ENCODE measurements around the gene CMTM1. TPM values are rescaled to one million over a fixed set of nuclear protein-coding genes. Genes with fewer than 3 reads are reported as not detected.
"Not testable (repeated sequence)": the region's sequence is repeated elsewhere in the genome, so short reads cannot be mapped to it uniquely, and the experiment has no call there.

CMTM1 gene
- total RNA-seq, 3 donors from 2014 or later, result 3.1 to 6.1 (median 4.8) TPM

DNA sequence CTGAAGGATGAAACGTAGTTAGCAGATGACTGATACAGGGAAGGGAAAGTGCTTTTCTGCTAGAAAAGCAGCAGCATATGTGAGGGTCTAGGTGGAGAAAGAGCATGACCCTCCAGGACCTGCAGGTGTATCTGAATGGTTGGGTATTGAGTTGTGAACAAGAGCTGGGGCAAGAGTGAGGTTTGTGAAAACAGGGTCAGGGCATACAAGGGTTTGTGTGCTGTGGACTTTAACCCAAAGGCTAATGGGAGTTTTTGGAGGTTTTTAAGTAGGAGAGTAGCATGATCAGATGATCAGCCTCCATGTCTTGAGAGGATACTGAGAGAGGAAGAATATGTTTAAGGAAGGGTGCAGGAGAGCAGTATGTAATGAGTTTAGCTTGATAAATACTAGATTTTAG, 6.1 kb upstream of the CMTM1 start:
- TF ChIP-seq, protein P1, sequence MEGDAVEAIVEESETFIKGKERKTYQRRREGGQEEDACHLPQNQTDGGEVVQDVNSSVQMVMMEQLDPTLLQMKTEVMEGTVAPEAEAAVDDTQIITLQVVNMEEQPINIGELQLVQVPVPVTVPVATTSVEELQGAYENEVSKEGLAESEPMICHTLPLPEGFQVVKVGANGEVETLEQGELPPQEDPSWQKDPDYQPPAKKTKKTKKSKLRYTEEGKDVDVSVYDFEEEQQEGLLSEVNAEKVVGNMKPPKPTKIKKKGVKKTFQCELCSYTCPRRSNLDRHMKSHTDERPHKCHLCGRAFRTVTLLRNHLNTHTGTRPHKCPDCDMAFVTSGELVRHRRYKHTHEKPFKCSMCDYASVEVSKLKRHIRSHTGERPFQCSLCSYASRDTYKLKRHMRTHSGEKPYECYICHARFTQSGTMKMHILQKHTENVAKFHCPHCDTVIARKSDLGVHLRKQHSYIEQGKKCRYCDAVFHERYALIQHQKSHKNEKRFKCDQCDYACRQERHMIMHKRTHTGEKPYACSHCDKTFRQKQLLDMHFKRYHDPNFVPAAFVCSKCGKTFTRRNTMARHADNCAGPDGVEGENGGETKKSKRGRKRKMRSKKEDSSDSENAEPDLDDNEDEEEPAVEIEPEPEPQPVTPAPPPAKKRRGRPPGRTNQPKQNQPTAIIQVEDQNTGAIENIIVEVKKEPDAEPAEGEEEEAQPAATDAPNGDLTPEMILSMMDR (IDR thresholded peaks at IDR 0.05), result no peak
- H3K36me3 ChIP-seq (ENCODE audit: low read depth), result no peaks in the 10 kb centered on the region
- DNase-seq (no peak), ATAC-seq (no peak)
- H3K4me3 ChIP-seq, result no peak overlapping the region
- H3K4me1 ChIP-seq (ENCODE audit: low read depth), result peaks cover 13% of the 10 kb centered on the region
- intact Hi-C loops (cut with DNase I, micrococcal nuclease), result no loop called here
- no peaks in the 10 kb centered on the region for H3K9me3 ChIP-seq

DNA sequence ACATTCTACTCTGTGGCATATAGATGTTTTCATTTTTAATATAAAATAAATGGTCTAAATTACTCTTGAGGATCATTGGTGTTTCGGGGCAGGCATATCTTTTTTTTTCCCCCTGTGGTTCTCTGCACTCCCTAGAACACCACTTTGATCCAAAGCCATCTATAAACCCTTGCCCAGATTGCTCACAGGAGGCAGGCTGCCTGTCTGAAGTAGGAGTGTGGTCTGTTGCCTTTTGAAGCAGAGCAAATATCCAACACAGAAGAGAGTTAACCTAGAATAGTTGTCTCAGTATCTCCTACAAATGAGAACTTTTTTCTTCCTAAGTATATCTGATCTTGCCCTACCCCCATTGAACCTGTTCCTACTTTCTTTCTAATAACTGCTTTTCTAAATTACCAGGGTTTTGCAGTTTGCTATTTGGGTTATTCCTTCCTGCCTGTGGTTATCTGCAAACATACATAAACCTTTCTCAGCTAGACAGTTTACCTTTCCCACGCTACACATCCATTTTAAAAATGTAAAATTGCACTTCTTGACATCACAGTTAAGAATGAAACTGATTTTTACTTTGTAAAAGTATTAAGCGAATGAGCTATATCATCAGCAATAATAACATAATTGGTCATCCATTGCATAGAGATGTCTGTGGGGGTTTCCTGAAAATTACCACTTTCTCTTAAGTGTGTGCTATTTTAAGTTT, 4.7 kb upstream of the CMTM1 start:
- Histone ChIP-seq H3K9me3 (no peaks in the 10 kb centered on the region), H3K4me1 (ENCODE audit: low read depth) (peaks cover 11% of the 10 kb centered on the region), H3K36me3 (ENCODE audit: low read depth) (no peaks in the 10 kb centered on the region), H3K4me3 (no peak overlapping the region)
- TF ChIP-seq, protein P1 (IDR thresholded peaks at IDR 0.05), result no peak
- DNase-seq (no peak), ATAC-seq (no peak)
- intact Hi-C loops (cut with DNase I, micrococcal nuclease), result no loop called here

DNA sequence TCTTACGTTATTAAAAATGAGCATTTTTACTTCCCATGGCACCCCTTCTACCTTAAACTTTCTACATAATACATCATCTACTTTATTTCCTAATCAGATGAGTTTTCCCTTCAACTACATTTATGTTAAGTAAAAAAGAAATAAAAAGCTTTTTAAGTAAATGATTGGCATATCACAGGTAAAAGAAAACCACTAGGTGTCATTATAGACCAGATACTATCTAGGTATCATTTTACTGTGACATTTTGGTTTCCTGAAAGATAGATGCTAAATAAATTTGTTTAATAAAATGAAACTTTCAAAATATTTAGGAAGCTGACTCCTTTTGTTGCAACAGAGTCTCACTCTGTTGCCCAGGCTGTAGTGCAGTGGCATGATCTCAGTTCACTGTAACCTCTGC, 3.8 kb upstream of the CMTM1 start:
- no peak for ATAC-seq
- H3K36me3 ChIP-seq (ENCODE audit: low read depth), result no peaks in the 10 kb centered on the region
- peaks cover 7% of the 10 kb centered on the region for H3K4me1 ChIP-seq (ENCODE audit: low read depth)
- TF ChIP-seq, protein P1 (IDR thresholded peaks at IDR 0.05), result no peak
- no peak for DNase-seq
- H3K4me3 ChIP-seq, result no peak overlapping the region
- intact Hi-C loops (cut with DNase I, micrococcal nuclease), result no loop called here
- H3K9me3 ChIP-seq, result no peaks in the 10 kb centered on the region

DNA sequence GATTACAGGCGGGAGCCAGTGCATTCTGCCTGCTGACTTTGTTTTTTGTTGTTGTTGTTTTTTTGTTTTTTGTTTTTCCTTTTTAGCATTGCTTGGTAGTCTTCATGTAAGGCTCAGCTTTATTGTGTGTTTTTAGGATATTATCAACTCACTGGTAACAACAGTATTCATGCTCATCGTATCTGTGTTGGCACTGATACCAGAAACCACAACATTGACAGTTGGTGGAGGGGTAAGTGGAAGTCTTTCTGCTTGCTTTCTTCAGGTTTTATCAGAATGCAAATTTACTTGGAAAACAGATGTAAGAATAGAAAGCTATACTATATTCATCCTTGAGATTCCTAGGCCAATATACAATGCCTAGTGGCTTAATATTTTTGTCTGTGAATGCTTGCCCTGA, 3.3 kb upstream of the CMTM1 start:
- Histone ChIP-seq H3K4me3 (no peak overlapping the region), H3K4me1 (ENCODE audit: low read depth) (peaks cover 7% of the 10 kb centered on the region), H3K9me3 (no peaks in the 10 kb centered on the region), H3K36me3 (ENCODE audit: low read depth) (no peaks in the 10 kb centered on the region)
- ATAC-seq (no peak), DNase-seq (no peak)
- intact Hi-C loops (cut with DNase I, micrococcal nuclease), result no loop called here
- TF ChIP-seq, protein P1 (IDR thresholded peaks at IDR 0.05), result no peak

GRCh38 chr16:66563574-66564334, 2.5 kb upstream of the CMTM1 start:
- H3K4me3 ChIP-seq, result no peak overlapping the region
- ATAC-seq, result no peak
- no peak for DNase-seq
- intact Hi-C loops (cut with DNase I, micrococcal nuclease), result no loop called here
- H3K36me3 ChIP-seq (ENCODE audit: low read depth), result no peaks in the 10 kb centered on the region
- TF ChIP-seq, protein P1 (IDR thresholded peaks at IDR 0.05), result no peak
- H3K4me1 ChIP-seq (ENCODE audit: low read depth), result peaks cover 7% of the 10 kb centered on the region
- no peaks in the 10 kb centered on the region for H3K9me3 ChIP-seq

GRCh38 chr16:66567270-66567669, 1.0 kb downstream of the CMTM1 start:
- H3K4me1 ChIP-seq (ENCODE audit: low read depth); H3K4me3 ChIP-seq; DNase-seq; H3K36me3 ChIP-seq (ENCODE audit: low read depth); H3K9me3 ChIP-seq; ATAC-seq; intact Hi-C loops (cut with DNase I, micrococcal nuclease): not testable (repeated sequence)
